Endothelial cell (in vitro differentiated cells): ENCODE data around the gene HGFAC. TPM values are rescaled to one million over a fixed set of nuclear protein-coding genes. Genes with fewer than 3 reads are reported as not detected.

ENCODE experiments used
- DNase-seq: peaks from one replicate; pipeline ENCODE4 v3.0.0; 2021; ENCODE audit warnings: low spot score
- H3K27ac Mint-ChIP-seq: one replicate; pipeline ENCODE4 v1.8.0; 2021; ENCODE audit warnings: mixed read lengths, inconsistent platforms; ENCODE audit not compliant: unreplicated experiment
- H3K27me3 Mint-ChIP-seq: one replicate; pipeline ENCODE4 v1.8.0; 2021; ENCODE audit warnings: mild to moderate bottlenecking, moderate library complexity, mixed read lengths, inconsistent platforms; ENCODE audit not compliant: unreplicated experiment
- H3K36me3 Mint-ChIP-seq: one replicate; pipeline ENCODE4 v1.8.0; 2021; ENCODE audit warnings: mild to moderate bottlenecking, low read depth, mixed read lengths, inconsistent platforms; ENCODE audit not compliant: unreplicated experiment
- H3K4me1 Mint-ChIP-seq: one replicate; pipeline ENCODE4 v1.8.0; 2021; ENCODE audit warnings: mild to moderate bottlenecking, mixed read lengths, inconsistent platforms; ENCODE audit not compliant: unreplicated experiment
- H3K4me3 Mint-ChIP-seq: one replicate; pipeline ENCODE4 v1.8.0; 2021; ENCODE audit warnings: mild to moderate bottlenecking, mixed read lengths, inconsistent platforms; ENCODE audit not compliant: unreplicated experiment
- H3K9me3 Mint-ChIP-seq: one replicate; pipeline ENCODE4 v1.8.0; 2021; ENCODE audit warnings: mixed read lengths, inconsistent platforms; ENCODE audit not compliant: unreplicated experiment
- total RNA-seq: library from RNA; stranded (reverse); fragmentation: NEBNext Ultra II Directional; extraction: Animal tissue kit (Norgen Biotek cat#: 25700); gene quantifications from one replicate; pipeline ENCODE4 v1.2.1, GENCODE V29; 2021; ENCODE audit not compliant: unreplicated experiment
- TF ChIP-seq, protein P1 (sequence below): fragments of 200-600 bp; sonication (generic); IDR thresholded peaks from one replicate; pipeline ENCODE4 v1.5.0; 2021; ENCODE audit warnings: antibody characterized with exemption; ENCODE audit not compliant: unreplicated experiment

Gene HGFAC
- total RNA-seq, 1 donor from 2014 or later = 2.4 TPM

DNA sequence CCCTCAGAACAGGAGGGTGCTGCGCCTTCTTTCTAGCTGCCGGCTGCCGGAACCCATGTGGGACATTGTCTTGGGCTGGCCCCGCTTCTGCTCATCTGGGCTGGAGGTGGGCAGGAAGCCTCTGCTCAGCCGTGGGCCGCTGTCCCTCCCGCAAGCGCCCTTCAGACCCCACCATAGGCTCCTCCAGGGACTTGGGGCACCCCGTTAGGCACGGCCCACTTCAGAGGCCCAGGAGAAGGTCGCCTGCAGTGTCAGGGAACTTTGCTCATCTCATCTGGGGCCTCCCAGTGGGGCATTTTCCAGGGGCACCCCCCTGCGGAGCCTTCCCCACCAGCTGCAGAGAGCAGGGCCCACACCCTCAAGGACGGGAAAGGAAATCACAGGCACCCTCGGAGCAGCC, 54.3 kb downstream of the HGFAC start:
- H3K36me3 Mint-ChIP-seq = peaks cover 5% of the 10 kb centered on the region
- no peak overlapping the region for H3K27ac Mint-ChIP-seq
- peaks cover 5% of the 10 kb centered on the region for H3K4me1 Mint-ChIP-seq
- no peak for DNase-seq
- H3K9me3 Mint-ChIP-seq = no peaks in the 10 kb centered on the region
- TF ChIP-seq, protein P1, sequence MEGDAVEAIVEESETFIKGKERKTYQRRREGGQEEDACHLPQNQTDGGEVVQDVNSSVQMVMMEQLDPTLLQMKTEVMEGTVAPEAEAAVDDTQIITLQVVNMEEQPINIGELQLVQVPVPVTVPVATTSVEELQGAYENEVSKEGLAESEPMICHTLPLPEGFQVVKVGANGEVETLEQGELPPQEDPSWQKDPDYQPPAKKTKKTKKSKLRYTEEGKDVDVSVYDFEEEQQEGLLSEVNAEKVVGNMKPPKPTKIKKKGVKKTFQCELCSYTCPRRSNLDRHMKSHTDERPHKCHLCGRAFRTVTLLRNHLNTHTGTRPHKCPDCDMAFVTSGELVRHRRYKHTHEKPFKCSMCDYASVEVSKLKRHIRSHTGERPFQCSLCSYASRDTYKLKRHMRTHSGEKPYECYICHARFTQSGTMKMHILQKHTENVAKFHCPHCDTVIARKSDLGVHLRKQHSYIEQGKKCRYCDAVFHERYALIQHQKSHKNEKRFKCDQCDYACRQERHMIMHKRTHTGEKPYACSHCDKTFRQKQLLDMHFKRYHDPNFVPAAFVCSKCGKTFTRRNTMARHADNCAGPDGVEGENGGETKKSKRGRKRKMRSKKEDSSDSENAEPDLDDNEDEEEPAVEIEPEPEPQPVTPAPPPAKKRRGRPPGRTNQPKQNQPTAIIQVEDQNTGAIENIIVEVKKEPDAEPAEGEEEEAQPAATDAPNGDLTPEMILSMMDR = no peak
- no peak overlapping the region for H3K4me3 Mint-ChIP-seq
- H3K27me3 Mint-ChIP-seq = peaks cover 15% of the 10 kb centered on the region

DNA sequence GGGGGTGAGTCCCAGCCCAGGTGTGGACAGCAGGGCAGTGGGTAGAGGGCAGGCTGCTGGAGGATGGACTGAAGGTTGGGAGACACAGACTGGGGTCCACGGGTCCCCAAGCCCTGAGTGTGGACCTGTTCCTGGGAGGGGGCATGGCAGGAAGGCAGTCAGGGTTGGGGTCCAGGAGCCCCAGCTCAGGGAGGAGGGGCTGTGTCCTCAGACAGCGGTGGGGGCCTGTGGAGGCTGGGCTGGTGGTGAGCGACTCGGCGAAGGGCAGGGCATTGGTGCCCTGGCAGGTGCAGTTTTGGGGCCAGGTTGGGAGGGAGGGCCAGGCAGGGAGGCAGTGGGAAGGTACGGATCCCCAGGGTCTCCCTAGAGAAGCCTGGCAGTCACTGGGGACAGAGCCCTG, 55.3 kb downstream of the HGFAC start:
- H3K27ac Mint-ChIP-seq = peak overlapping the region; percentile 42
- peaks cover 13% of the 10 kb centered on the region for H3K27me3 Mint-ChIP-seq
- no peaks in the 10 kb centered on the region for H3K36me3 Mint-ChIP-seq
- no peak overlapping the region for H3K4me3 Mint-ChIP-seq
- no peaks in the 10 kb centered on the region for H3K9me3 Mint-ChIP-seq
- DNase-seq = no peak
- TF ChIP-seq, protein P1 = no peak
- no peaks in the 10 kb centered on the region for H3K4me1 Mint-ChIP-seq

DNA sequence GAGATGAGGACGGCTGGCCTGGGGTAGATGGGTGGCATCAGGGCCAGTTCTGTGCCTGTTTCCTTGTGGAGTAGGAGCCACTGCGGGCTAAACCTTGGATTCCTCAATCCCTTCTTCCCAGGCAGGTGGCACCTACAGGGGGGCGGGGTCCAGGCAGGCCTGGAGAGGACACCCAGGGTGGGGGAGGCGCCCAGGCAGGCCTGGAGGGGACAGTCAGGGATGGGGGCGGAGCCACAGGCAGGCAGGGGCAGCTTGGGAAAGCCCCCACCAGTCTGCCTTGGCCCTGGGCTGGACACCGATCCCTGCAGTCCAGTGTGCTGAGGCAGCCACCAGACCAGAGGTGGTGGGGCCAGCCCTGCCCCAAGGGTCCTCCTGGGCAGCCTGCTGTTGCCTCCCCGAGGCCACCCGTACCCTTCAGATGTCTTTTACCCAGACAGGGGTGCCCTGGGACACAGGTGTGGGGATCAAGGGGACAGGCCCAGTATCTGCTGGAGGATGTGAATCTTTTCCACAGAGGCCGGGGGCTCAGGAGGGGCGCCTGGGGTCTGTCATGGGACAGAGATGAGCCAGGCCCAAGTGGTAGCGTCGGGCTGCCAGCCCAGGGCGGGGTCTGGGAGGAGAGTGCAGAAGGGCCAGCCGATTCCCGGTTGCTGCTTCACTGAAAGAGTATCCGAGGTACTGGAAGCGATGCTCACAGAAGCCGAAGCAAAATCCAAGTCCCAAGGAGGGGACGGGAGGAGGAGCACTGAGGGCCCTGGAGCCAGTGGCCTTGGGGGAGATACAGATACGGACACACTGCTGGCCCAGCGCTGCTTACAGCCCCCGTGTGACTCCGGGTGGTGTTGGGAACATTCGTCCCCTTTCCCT, 56.0 kb downstream of the HGFAC start:
- TF ChIP-seq, protein P1 = no peak
- Mint-ChIP-seq H3K9me3 (no peaks in the 10 kb centered on the region), H3K4me3 (no peak overlapping the region), H3K27me3 (peaks cover 12% of the 10 kb centered on the region), H3K36me3 (no peaks in the 10 kb centered on the region), H3K4me1 (peaks cover 4% of the 10 kb centered on the region), H3K27ac (no peak overlapping the region)
- DNase-seq = no peak

DNA sequence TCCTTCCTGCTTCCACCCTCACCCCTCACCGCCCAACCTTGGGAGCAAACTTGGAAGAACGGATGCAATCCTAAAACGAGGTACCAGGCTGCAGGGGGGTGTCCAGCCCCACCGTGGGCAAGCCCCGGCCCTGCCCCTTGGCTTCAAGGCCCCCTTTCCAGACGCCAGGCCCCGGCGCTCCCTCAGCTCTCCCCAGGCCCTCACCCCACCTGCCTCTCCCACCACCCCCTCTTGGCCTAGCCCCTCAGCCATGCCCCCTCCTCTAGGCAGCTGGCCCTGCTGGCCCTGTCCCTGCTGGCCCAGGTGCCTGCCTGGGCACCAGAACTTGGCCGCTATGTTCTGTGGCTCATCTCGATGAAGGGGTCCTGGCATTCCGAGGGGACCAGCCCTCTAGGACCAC, 56.6 kb downstream of the HGFAC start:
- Mint-ChIP-seq H3K4me3 (no peak overlapping the region), H3K36me3 (peaks cover 2% of the 10 kb centered on the region), H3K9me3 (no peaks in the 10 kb centered on the region), H3K27me3 (peaks cover 13% of the 10 kb centered on the region), H3K27ac (no peak overlapping the region), H3K4me1 (peaks cover 6% of the 10 kb centered on the region)
- TF ChIP-seq, protein P1 = no peak
- DNase-seq = no peak

Other genes with a start within 250 kb of the HGFAC start
- 0.97 TPM for gene MSANTD1, start 192.8 kb upstream of the HGFAC start, total RNA-seq
- gene RGS12, start 148.9 kb upstream of the HGFAC start, total RNA-seq = 116 TPM
- 0.69 TPM for gene DOK7, start 21.3 kb downstream of the HGFAC start, total RNA-seq
- 92.2 TPM for gene LRPAP1, start 90.5 kb downstream of the HGFAC start, total RNA-seq